ENCODE measurements around the gene MOV10L1.

MOV10L1 gene

DNA sequence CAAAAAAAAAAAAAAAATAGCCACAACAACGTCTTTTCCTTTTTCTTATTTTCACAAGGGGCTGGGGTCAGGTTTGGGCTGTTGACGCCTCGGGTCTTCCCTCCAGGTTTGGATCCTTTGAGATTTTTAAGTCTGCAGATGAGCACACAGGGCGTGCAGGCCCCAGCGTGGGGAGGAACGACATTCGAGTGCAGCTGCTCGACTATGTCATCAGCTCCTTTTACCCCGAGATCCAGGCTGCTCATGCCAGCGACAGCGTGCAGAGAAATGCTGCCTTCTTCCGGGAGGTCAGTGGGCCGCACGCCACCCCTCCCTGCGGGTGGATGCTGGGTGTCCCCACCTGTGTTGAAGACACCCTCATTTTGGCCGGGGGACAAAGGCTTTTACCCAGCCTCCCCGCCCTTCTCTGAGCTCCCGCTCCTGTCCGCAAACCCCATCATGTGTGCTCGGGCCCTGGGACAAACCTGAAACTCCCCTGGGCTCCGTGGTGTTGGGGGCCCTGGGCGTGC, 118.7 kb downstream of the MOV10L1 start:
- no peak for DNase-seq

DNA sequence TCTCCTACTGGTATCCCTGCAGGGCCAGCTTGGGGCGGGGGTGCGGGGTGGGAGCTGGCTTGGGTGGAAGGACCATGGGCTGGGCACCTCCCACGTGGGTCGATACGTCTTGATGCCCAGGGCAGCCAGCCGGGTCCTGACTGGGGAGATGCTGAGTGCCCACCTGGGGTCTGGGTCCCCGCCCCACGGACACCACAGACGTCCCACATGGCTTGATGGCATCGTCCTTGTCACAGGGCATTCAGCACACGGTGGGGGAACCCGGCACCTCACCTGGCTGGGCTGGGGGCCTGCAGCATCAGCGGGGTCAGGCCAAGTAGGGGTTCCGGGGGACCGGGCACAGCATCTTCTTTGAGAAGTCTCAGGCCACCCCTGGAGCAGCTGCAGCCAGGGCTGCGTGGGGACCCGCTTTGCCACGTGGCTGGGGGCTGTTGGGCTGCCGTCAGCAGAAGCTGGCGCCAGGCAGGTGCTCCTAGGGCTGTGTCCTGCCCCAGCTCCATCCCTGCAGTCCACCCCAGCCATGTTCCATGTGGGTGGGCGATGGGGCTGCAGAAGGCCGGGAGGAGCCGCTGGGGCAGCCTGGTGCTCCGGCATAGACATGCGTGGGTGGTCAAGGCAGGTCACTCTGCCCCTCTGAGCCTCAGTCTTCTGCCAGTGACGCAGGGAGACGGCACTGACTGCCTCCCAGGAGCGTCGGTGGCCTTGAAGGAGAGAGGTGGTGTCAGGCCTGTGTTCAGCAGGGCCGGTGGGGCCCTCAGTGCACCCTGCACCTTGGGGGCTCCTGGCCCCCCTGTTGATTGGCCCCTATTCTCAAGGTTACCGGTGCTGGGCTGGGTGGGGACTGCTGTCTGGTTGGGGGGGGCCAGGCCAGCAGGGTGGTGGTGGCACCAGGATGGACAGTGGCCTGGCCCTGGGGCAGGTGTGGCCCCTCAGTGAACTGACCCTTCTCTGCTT, 119.4 kb downstream of the MOV10L1 start:
- DNase-seq, result no peak

DNA sequence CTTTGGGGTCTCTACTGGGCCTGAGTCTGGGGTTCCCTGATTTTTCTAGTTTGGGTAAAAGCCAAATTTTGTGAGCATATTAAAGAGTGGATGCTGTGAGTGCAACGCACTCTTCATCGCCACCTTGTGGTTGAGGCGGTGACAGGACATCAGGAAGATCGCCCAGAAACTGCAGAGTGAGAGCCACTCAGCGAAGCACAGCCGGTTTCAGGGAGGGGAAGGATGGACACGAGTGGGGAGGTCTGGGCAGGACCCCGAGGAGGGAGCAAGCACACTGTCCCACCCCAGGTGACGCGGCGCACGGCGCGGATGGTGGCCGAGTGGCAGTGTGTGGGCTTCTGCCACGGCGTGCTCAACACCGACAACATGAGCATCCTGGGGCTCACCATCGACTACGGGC, 120.1 kb downstream of the MOV10L1 start:
- peak; percentile 41 for DNase-seq

DNA sequence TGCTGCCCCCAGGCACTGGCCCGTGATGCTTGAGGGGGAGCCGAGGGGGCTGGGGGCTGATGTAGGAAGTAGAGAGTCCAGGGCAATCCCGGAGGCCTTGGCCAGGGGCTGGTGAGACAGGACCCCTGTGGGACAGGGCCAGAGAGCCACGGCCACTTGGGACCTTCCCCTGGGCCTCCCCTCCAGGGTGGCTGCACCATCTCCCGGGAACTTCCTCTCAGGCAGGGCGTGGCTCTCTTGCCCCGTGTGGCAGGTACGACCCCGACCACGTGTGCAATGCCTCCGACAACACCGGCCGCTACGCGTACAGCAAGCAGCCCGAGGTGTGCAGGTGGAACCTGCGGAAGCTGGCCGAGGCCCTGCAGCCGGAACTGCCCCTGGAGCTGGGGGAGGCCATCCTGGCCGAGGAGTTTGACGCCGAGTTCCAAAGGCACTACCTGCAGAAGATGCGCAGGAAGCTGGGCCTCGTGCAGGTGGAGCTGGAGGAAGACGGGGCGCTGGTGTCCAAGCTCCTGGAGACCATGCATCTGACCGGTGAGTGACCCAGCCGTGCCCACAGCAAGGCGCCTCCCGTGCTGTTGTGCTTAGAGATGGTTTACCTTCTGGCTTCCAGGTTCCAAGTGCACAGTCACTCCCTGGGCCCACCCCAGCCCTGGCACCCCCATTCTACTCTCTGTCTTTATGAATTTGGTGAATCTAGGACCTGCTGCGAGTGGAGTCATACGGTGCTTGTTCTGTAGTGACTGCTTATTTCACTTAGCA, 120.8 kb downstream of the MOV10L1 start:
- no peak for DNase-seq

DNA sequence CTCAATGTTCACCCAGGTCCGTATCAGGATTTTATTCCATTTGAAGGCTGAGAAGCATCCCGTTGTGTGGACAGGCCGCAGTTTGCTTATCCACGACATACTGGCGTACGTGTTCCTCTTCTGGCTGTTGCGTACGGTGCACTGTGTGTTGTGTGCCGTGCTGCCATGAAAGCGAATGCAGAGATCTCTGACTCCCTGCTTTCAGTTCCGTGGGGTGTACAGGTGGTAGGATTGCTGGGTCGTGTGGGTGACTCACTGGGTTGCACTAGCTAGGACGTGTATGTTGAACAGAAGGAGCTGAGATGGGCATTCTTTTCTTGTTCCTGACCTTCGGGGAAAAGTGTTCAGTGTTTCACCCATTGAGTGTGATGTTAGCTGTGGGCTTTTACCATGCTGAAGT, 121.3 kb downstream of the MOV10L1 start:
- DNase-seq, result no peak
